ENCODE results near the gene RFC2.
"Not testable (repeated sequence)": the region's sequence is repeated elsewhere in the genome, so short reads cannot be mapped to it uniquely, and the experiment has no call there.

The RFC2 gene

GRCh38 chr7:74282748-74283459 lies 28.7 kb upstream of the RFC2 start:
- no peak for DNase-seq (ENCODE audit: low read depth)

- no peak for DNase-seq (ENCODE audit: low read depth)
Measured at GRCh38 chr7:74280985-74281384, 26.8 kb upstream of the RFC2 start.

- DNase-seq (ENCODE audit: low read depth): no peak
Measured at GRCh38 chr7:74277636-74278035, 23.4 kb upstream of the RFC2 start.

- no peak for DNase-seq (ENCODE audit: low read depth)
Measured at GRCh38 chr7:74275401-74275881, 21.2 kb upstream of the RFC2 start.

GRCh38 chr7:74272305-74273038 lies 18.3 kb upstream of the RFC2 start:
- DNase-seq (ENCODE audit: low read depth): peak; percentile 86

- no peak for DNase-seq (ENCODE audit: low read depth)
Measured at GRCh38 chr7:74271742-74272141, 17.5 kb upstream of the RFC2 start.

GRCh38 chr7:74269757-74270277 lies 15.6 kb upstream of the RFC2 start:
- DNase-seq (ENCODE audit: low read depth): no peak

- DNase-seq (ENCODE audit: low read depth): no peak
Measured at GRCh38 chr7:74267756-74268565, 13.8 kb upstream of the RFC2 start.

- DNase-seq (ENCODE audit: low read depth): no peak
Measured at GRCh38 chr7:74266191-74266963, 12.2 kb upstream of the RFC2 start.

GRCh38 chr7:74263399-74264120 lies 9.4 kb upstream of the RFC2 start:
- DNase-seq (ENCODE audit: low read depth): no peak

- no peak for DNase-seq (ENCODE audit: low read depth)
Measured at GRCh38 chr7:74262639-74263398, 8.6 kb upstream of the RFC2 start.

GRCh38 chr7:74258639-74259038 lies 4.4 kb upstream of the RFC2 start:
- DNase-seq (ENCODE audit: low read depth): no peak

GRCh38 chr7:74256491-74257408 lies 2.6 kb upstream of the RFC2 start:
- no peak for DNase-seq (ENCODE audit: low read depth)

GRCh38 chr7:74255461-74255860 lies 1.3 kb upstream of the RFC2 start:
- DNase-seq (ENCODE audit: low read depth): not testable (repeated sequence)

- DNase-seq (ENCODE audit: low read depth): no peak
Measured at GRCh38 chr7:74254858-74255379, 720 bp upstream of the RFC2 start.

GRCh38 chr7:74253835-74254128 lies 417 bp downstream of the RFC2 start:
- DNase-seq (ENCODE audit: low read depth): no peak

- no peak for DNase-seq (ENCODE audit: low read depth)
Measured at GRCh38 chr7:74253331-74253730, 868 bp downstream of the RFC2 start.

- no peak for DNase-seq (ENCODE audit: low read depth)
Measured at GRCh38 chr7:74252893-74253292, 1.3 kb downstream of the RFC2 start.

- not testable (repeated sequence) for DNase-seq (ENCODE audit: low read depth)
Measured at GRCh38 chr7:74249058-74249457, 5.1 kb downstream of the RFC2 start.
